Measurements from ENCODE around the gene MTARC2. TPM values are rescaled to one million over a fixed set of nuclear protein-coding genes. Genes with fewer than 3 reads are reported as not detected.

The MTARC2 gene
- total and polyA plus RNA-seq, 2 of the 13 experiments (the other 11 are each of a cell fraction or from before 2014, with no cell fraction given), result 8.5 to 10.1 TPM

DNA sequence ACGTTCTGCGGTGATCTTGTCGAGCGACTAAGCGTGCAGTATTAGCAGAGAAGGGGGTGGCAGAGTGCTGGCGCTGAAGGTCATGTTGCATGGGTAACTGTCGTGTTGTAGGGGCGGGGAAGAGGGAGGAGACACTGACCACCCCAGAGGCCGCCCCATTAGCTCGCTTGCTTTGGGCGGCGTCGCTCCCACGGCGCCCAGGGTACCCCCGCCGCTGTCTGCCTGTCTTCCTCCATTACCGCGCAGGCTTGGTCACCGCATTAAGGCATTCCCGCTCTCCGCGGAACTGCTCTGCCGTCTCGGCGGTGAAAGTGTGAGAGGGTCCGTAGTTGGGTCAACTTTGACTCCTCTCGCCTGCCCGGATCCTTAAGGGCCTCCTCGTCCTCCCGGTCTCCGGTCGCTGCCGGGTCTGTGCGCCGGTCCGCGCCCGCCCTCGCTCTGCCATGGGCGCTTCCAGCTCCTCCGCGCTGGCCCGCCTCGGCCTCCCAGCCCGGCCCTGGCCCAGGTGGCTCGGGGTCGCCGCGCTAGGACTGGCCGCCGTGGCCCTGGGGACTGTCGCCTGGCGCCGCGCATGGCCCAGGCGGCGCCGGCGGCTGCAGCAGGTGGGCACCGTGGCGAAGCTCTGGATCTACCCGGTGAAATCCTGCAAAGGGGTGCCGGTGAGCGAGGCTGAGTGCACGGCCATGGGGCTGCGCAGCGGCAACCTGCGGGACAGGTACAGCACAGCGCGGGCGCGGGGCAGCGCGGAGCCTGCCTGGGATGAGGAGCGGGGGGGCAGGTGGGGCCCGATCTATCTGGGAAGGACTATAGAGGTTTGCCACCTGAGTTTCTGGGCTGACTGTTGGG, at the start of gene MTARC2 (continued):
- TF ChIP-seq SYNCRIP (IDR thresholded peaks at IDR 0.05; ENCODE audit: insufficient read depth, low read depth, low read length) (no peak), ZNF501 (CRISPR knock-in tag; IDR thresholded peaks at IDR 0.05) (peak; percentile 59; the same call in 1 of the 2 replicates), FOSL1 (CRISPR knock-in tag; IDR thresholded peaks at IDR 0.05; ENCODE audit: borderline replicate concordance) (no peak), RXRA (CRISPR knock-in tag; IDR thresholded peaks at IDR 0.05) (peak; percentile 77), RFXAP (CRISPR knock-in tag; IDR thresholded peaks at IDR 0.05; ENCODE audit: borderline replicate concordance) (peak; percentile 78), ZFP1 (CRISPR knock-in tag; IDR thresholded peaks at IDR 0.05) (no peak), HHEX (CRISPR knock-in tag; IDR thresholded peaks at IDR 0.05) (no peak), ZFP90 (CRISPR knock-in tag; IDR thresholded peaks at IDR 0.05; ENCODE audit: borderline replicate concordance) (no peak), ZNF17 (CRISPR knock-in tag; IDR thresholded peaks at IDR 0.05) (no peak), SP2 (CRISPR knock-in tag; IDR thresholded peaks at IDR 0.05) (peak; percentile 36; the same call in 1 of the 2 replicates), TAF15 (IDR thresholded peaks at IDR 0.05; ENCODE audit: low read depth, low read length, poor library complexity, severe bottlenecking) (no peak), NFIB (CRISPR knock-in tag; IDR thresholded peaks at IDR 0.05; ENCODE audit: borderline replicate concordance) (no peak), MEIS2 (CRISPR knock-in tag; IDR thresholded peaks at IDR 0.05) (peak; percentile 37; the same call in 1 of the 2 replicates), ZNF264 (CRISPR knock-in tag; IDR thresholded peaks at IDR 0.05) (peak; percentile 79)
- TF ChIP-seq, protein P1, sequence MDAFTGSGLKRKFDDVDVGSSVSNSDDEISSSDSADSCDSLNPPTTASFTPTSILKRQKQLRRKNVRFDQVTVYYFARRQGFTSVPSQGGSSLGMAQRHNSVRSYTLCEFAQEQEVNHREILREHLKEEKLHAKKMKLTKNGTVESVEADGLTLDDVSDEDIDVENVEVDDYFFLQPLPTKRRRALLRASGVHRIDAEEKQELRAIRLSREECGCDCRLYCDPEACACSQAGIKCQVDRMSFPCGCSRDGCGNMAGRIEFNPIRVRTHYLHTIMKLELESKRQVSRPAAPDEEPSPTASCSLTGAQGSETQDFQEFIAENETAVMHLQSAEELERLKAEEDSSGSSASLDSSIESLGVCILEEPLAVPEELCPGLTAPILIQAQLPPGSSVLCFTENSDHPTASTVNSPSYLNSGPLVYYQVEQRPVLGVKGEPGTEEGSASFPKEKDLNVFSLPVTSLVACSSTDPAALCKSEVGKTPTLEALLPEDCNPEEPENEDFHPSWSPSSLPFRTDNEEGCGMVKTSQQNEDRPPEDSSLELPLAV (CRISPR knock-in tag; conservative IDR thresholded peaks at IDR 0.05; ENCODE audit: low read depth), result no peak
- TF ChIP-seq, protein P2, sequence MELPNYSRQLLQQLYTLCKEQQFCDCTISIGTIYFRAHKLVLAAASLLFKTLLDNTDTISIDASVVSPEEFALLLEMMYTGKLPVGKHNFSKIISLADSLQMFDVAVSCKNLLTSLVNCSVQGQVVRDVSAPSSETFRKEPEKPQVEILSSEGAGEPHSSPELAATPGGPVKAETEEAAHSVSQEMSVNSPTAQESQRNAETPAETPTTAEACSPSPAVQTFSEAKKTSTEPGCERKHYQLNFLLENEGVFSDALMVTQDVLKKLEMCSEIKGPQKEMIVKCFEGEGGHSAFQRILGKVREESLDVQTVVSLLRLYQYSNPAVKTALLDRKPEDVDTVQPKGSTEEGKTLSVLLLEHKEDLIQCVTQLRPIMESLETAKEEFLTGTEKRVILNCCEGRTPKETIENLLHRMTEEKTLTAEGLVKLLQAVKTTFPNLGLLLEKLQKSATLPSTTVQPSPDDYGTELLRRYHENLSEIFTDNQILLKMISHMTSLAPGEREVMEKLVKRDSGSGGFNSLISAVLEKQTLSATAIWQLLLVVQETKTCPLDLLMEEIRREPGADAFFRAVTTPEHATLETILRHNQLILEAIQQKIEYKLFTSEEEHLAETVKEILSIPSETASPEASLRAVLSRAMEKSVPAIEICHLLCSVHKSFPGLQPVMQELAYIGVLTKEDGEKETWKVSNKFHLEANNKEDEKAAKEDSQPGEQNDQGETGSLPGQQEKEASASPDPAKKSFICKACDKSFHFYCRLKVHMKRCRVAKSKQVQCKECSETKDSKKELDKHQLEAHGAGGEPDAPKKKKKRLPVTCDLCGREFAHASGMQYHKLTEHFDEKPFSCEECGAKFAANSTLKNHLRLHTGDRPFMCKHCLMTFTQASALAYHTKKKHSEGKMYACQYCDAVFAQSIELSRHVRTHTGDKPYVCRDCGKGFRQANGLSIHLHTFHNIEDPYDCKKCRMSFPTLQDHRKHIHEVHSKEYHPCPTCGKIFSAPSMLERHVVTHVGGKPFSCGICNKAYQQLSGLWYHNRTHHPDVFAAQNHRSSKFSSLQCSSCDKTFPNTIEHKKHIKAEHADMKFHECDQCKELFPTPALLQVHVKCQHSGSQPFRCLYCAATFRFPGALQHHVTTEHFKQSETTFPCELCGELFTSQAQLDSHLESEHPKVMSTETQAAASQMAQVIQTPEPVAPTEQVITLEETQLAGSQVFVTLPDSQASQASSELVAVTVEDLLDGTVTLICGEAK (IDR thresholded peaks at IDR 0.05), result no peak
- TF ChIP-seq, protein P2 (CRISPR knock-in tag; IDR thresholded peaks at IDR 0.05), result 0 out of 2 replicates have a peak, but pooled peaks have one; percentile 58
- TF ChIP-seq, protein P3, sequence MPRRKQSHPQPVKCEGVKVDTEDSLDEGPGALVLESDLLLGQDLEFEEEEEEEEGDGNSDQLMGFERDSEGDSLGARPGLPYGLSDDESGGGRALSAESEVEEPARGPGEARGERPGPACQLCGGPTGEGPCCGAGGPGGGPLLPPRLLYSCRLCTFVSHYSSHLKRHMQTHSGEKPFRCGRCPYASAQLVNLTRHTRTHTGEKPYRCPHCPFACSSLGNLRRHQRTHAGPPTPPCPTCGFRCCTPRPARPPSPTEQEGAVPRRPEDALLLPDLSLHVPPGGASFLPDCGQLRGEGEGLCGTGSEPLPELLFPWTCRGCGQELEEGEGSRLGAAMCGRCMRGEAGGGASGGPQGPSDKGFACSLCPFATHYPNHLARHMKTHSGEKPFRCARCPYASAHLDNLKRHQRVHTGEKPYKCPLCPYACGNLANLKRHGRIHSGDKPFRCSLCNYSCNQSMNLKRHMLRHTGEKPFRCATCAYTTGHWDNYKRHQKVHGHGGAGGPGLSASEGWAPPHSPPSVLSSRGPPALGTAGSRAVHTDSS (CRISPR knock-in tag; conservative IDR thresholded peaks at IDR 0.05), result no peak

Measured in HepG2 (cell line).